ENCODE results near the gene CISH.

Gene CISH

DNA sequence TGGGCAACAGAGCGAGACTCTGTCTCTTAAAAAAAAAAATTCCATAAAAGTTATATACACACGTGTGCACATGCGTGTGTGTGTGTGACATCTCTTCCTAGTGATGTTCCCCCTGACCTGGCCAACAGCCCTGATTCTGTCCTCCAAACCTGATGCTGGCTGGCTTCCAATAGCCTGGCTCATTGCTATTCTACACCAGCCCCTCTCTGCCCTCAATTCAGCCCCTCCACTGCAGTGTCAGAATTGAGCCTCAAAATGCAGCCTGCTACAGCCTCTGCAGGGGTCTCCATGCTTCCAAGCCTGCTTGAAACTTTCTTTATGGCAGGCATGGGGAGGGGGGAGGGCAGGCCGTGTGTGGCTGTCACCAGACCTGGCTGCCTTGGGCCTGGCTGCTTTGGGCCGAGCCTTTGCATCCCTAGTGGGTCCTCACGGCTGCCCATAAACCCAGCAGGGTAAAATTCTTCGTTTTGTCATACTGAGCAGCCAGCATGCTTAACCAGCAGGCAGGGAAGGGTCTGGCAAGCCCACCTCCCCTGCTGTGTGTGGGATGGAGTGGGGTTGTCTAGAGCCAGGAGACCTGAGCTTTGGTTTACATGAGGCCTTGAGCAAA lies 40.5 kb upstream of the CISH start:
- no peaks in the 10 kb centered on the region for H3K27me3 ChIP-seq (ENCODE audit: control insufficient read depth in 1 of 2, insufficient read depth in 2 of 2, low read length in 2 of 2)
- no peaks in the 10 kb centered on the region for H3K9me3 ChIP-seq (ENCODE audit: low read length)
- peaks cover 5% of the 10 kb centered on the region for H3K36me3 ChIP-seq (ENCODE audit: insufficient read depth, low read length)
- no peak overlapping the region for H3K27ac ChIP-seq (ENCODE audit: low read depth, low read length)
- no peak overlapping the region for H3K4me3 ChIP-seq (ENCODE audit: low read depth in 1 of 2, low read length in 2 of 2)
- H3K4me1 ChIP-seq (ENCODE audit: insufficient read depth, low read length), result peaks cover 13% of the 10 kb centered on the region
- H3K9ac ChIP-seq (ENCODE audit: low read length), result no peak overlapping the region

DNA sequence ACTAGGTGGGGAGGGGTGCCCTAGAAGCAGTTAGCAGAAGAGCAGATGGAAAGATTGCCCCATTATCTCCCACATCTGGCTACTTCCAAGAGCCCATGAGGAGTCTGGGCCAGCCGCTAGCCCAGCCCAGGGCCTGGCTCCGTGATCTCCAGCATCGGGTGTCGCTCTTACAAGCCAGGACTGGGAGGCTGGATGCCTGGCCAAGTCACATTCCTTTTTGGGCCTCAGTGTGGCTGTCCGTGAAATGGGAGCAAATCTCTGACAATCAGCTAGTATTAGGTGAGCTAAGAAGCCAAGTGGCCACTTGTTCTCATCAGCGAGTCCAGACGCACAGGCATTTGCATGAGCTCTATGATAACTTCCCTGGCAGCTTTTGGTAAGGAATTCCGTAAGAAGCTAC lies 39.9 kb upstream of the CISH start:
- Histone ChIP-seq H3K4me3 (ENCODE audit: low read depth in 1 of 2, low read length in 2 of 2) (no peak overlapping the region), H3K9me3 (ENCODE audit: low read length) (no peaks in the 10 kb centered on the region), H3K27me3 (ENCODE audit: control insufficient read depth in 1 of 2, insufficient read depth in 2 of 2, low read length in 2 of 2) (no peaks in the 10 kb centered on the region), H3K27ac (ENCODE audit: low read depth, low read length) (no peak overlapping the region), H3K36me3 (ENCODE audit: insufficient read depth, low read length) (peaks cover 5% of the 10 kb centered on the region), H3K4me1 (ENCODE audit: insufficient read depth, low read length) (peaks cover 13% of the 10 kb centered on the region), H3K9ac (ENCODE audit: low read length) (no peak overlapping the region)

DNA sequence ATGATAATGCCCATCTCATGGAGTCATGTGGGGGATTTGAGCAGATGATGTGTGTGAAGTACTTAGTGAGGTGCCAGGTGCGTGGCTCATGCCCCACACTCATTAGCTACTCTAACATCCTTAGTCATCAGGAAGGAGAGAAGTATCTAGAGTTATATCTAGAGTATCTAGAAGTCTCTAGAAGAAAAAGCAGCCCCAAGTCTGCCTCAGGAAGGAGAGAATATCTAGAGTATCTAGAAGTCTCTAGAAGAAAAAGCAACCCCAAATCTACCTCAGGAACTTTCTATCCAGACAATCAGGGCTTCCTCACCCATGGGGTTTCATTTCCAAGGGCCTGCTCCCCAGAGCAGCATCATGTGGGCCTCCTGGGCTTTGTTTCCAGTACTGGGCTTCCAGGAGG lies 38.4 kb upstream of the CISH start:
- no peaks in the 10 kb centered on the region for H3K27me3 ChIP-seq (ENCODE audit: control insufficient read depth in 1 of 2, insufficient read depth in 2 of 2, low read length in 2 of 2)
- peaks cover 13% of the 10 kb centered on the region for H3K4me1 ChIP-seq (ENCODE audit: insufficient read depth, low read length)
- H3K27ac ChIP-seq (ENCODE audit: low read depth, low read length), result no peak overlapping the region
- H3K9me3 ChIP-seq (ENCODE audit: low read length), result no peaks in the 10 kb centered on the region
- H3K36me3 ChIP-seq (ENCODE audit: insufficient read depth, low read length), result peaks cover 14% of the 10 kb centered on the region
- no peak overlapping the region for H3K9ac ChIP-seq (ENCODE audit: low read length)
- H3K4me3 ChIP-seq (ENCODE audit: low read depth in 1 of 2, low read length in 2 of 2), result no peak overlapping the region

DNA sequence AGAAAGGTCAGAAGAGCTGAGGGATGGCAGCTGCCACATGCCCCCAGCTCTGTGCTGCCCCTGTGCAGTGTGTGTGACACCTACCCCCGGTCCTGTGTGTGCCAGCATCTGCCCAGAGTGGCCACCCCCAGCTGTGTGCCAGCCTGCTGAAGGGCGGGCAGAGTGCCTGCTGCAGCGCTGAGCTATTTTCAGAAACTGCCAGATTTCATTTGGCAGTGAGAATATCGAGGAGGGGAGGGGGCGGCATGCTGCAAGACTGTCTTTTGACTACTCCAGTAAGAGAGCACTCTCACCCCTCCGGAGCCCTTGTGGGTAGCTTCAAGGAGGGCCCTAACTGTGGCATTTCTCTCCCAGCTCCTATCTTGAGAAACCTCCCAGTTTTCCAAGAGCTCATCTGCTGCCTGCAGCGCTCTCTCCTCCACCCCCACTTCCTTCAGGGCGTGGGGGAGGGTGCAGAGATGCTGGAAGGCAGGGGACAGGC lies 37.9 kb upstream of the CISH start:
- Histone ChIP-seq H3K4me1 (ENCODE audit: insufficient read depth, low read length) (peaks cover 13% of the 10 kb centered on the region), H3K27me3 (ENCODE audit: control insufficient read depth in 1 of 2, insufficient read depth in 2 of 2, low read length in 2 of 2) (no peaks in the 10 kb centered on the region), H3K27ac (ENCODE audit: low read depth, low read length) (no peak overlapping the region), H3K4me3 (ENCODE audit: low read depth in 1 of 2, low read length in 2 of 2) (no peak overlapping the region), H3K9me3 (ENCODE audit: low read length) (no peaks in the 10 kb centered on the region), H3K9ac (ENCODE audit: low read length) (no peak overlapping the region), H3K36me3 (ENCODE audit: insufficient read depth, low read length) (peaks cover 16% of the 10 kb centered on the region)

DNA sequence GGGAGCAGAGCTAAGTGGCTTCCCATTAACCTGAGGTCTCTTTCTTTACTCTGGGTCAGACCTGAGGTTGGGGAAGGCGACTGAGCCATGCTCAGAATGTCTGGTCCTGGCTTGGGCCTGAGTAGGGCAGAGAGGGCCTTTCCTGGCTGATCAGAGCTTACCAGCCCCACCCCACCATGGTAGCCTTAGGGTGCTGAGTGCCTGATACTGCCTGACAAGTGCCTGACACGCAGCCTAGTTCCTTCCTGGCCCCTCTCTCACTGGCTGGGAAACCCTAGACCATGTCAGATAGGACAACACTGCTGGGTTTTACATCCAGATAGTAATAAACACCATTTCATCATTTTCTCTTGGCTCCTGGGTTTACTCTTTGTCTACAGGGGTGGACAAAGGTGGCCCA lies 37.4 kb upstream of the CISH start:
- Histone ChIP-seq H3K4me1 (ENCODE audit: insufficient read depth, low read length) (peaks cover 13% of the 10 kb centered on the region), H3K9ac (ENCODE audit: low read length) (no peak overlapping the region), H3K4me3 (ENCODE audit: low read depth in 1 of 2, low read length in 2 of 2) (no peak overlapping the region), H3K27ac (ENCODE audit: low read depth, low read length) (no peak overlapping the region), H3K36me3 (ENCODE audit: insufficient read depth, low read length) (peaks cover 22% of the 10 kb centered on the region), H3K27me3 (ENCODE audit: control insufficient read depth in 1 of 2, insufficient read depth in 2 of 2, low read length in 2 of 2) (no peaks in the 10 kb centered on the region), H3K9me3 (ENCODE audit: low read length) (no peaks in the 10 kb centered on the region)

DNA sequence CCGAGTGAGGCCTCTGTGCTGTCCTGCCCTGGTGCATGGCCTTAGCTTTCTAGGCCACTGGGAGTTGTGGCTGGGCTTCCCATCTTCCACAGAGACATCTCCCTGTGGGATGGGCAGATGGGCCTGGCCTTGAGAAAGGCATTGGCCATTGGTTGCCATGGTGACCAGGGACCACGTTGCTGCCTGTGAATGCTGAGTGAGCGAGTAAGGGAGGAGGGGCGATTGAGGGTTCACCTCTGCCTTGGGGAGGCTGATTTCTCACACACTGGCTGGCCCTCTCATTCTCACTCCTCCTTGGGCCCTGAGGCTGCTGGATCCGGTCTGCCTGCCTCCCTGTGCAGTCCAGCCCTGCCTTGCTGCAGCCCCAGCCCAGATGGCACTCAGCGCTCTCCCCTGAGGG lies 36.7 kb upstream of the CISH start:
- peaks cover 23% of the 10 kb centered on the region for H3K36me3 ChIP-seq (ENCODE audit: insufficient read depth, low read length)
- H3K9ac ChIP-seq (ENCODE audit: low read length), result no peak overlapping the region
- H3K27ac ChIP-seq (ENCODE audit: low read depth, low read length), result no peak overlapping the region
- no peaks in the 10 kb centered on the region for H3K9me3 ChIP-seq (ENCODE audit: low read length)
- H3K4me1 ChIP-seq (ENCODE audit: insufficient read depth, low read length), result peaks cover 13% of the 10 kb centered on the region
- H3K4me3 ChIP-seq (ENCODE audit: low read depth in 1 of 2, low read length in 2 of 2), result no peak overlapping the region
- no peaks in the 10 kb centered on the region for H3K27me3 ChIP-seq (ENCODE audit: control insufficient read depth in 1 of 2, insufficient read depth in 2 of 2, low read length in 2 of 2)

DNA sequence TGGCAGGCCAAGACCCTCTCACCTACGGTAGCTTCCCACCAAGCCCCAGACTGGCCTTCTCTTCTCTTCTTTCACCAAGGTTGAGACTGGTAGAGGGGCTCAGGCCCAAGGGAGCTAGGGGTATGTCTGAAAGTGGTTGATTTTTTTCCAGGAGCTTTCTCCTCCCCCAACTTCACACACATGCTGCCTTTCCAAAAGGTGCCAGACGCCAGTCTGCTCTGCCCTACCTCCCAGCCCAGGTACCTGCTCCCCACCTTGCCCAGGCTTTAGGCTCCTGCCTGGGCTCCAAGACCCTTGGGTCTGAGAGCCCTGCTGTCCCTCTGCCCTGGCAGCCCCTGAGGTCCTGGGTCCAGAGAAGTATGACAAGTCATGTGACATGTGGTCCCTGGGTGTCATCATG lies 33.8 kb upstream of the CISH start:
- Histone ChIP-seq H3K4me3 (ENCODE audit: low read depth in 1 of 2, low read length in 2 of 2) (no peak overlapping the region), H3K27ac (ENCODE audit: low read depth, low read length) (no peak overlapping the region), H3K9me3 (ENCODE audit: low read length) (no peaks in the 10 kb centered on the region), H3K27me3 (ENCODE audit: control insufficient read depth in 1 of 2, insufficient read depth in 2 of 2, low read length in 2 of 2) (no peaks in the 10 kb centered on the region), H3K36me3 (ENCODE audit: insufficient read depth, low read length) (peaks cover 45% of the 10 kb centered on the region), H3K4me1 (ENCODE audit: insufficient read depth, low read length) (peaks cover 13% of the 10 kb centered on the region), H3K9ac (ENCODE audit: low read length) (no peak overlapping the region)

DNA sequence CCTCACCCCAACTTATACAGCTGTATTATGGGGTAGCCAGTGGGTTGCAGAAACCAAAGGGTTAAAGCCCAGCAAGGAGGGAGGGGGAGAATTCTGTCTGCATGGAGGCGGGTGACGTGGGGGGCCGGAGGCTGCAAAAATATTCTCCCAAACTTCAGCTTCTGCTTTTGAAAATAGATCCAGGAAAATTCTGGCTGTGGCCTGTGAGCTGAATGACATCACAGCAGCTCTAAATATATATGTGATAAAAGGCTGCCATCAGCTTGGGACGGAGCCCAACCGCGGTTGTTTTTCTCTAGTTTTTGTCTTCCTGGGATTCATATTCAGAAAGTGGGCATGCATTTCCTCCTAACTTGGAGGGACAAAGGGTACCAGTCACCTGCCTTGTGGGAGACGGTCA lies 33.0 kb upstream of the CISH start:
- H3K27ac ChIP-seq (ENCODE audit: low read depth, low read length), result no peak overlapping the region
- no peaks in the 10 kb centered on the region for H3K9me3 ChIP-seq (ENCODE audit: low read length)
- H3K4me3 ChIP-seq (ENCODE audit: low read depth in 1 of 2, low read length in 2 of 2), result no peak overlapping the region
- H3K4me1 ChIP-seq (ENCODE audit: insufficient read depth, low read length), result peaks cover 11% of the 10 kb centered on the region
- H3K36me3 ChIP-seq (ENCODE audit: insufficient read depth, low read length), result peaks cover 47% of the 10 kb centered on the region
- no peak overlapping the region for H3K9ac ChIP-seq (ENCODE audit: low read length)
- no peaks in the 10 kb centered on the region for H3K27me3 ChIP-seq (ENCODE audit: control insufficient read depth in 1 of 2, insufficient read depth in 2 of 2, low read length in 2 of 2)

DNA sequence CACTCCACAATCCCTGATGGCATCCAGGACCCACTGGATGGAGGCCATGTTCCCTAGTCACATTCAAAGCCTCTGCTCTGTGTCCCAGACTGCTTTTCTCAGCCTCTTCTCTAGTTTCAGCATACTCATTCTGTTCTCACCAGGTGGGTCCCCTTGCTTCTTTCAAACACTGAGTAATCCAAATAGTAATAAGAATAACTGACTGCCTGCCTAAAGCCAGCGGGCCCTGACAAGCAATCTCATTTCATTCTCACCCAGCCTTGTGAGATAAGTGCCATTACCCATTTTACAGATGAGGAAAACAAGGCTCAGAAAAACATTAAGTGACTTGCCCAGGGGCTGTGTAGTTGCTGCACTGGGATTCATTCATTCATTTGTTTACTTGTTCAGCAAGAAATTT lies 30.8 kb upstream of the CISH start:
- Histone ChIP-seq H3K4me3 (ENCODE audit: low read depth in 1 of 2, low read length in 2 of 2) (no peak overlapping the region), H3K27me3 (ENCODE audit: control insufficient read depth in 1 of 2, insufficient read depth in 2 of 2, low read length in 2 of 2) (no peaks in the 10 kb centered on the region), H3K4me1 (ENCODE audit: insufficient read depth, low read length) (no peaks in the 10 kb centered on the region), H3K9ac (ENCODE audit: low read length) (no peak overlapping the region), H3K27ac (ENCODE audit: low read depth, low read length) (no peak overlapping the region), H3K9me3 (ENCODE audit: low read length) (no peaks in the 10 kb centered on the region), H3K36me3 (ENCODE audit: insufficient read depth, low read length) (peaks cover 42% of the 10 kb centered on the region)

DNA sequence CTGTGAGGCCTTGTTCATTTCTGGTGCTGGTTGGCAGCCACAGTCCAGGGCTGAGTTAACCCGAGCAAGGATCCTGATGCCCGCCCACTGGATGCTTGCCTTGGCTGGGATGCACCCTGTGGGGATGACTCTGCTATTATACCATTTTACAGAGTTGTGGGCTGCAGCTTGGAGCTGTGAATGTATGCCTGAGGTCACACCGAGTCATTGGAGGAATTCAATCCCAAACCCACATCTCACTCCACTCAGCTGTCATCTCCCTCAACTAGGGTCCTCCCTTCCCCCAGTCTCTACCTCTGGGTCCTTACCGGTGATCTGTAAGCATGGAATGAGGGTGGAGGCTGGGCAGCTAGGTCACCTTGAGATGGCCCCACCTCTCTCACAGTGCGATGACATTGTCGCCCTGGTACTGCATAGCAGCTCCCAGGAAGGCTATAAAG lies 27.5 kb upstream of the CISH start:
- Histone ChIP-seq H3K27me3 (ENCODE audit: control insufficient read depth in 1 of 2, insufficient read depth in 2 of 2, low read length in 2 of 2) (no peaks in the 10 kb centered on the region), H3K9ac (ENCODE audit: low read length) (no peak overlapping the region), H3K27ac (ENCODE audit: low read depth, low read length) (no peak overlapping the region), H3K36me3 (ENCODE audit: insufficient read depth, low read length) (peaks cover 26% of the 10 kb centered on the region), H3K4me1 (ENCODE audit: insufficient read depth, low read length) (no peaks in the 10 kb centered on the region), H3K4me3 (ENCODE audit: low read depth in 1 of 2, low read length in 2 of 2) (no peak overlapping the region), H3K9me3 (ENCODE audit: low read length) (no peaks in the 10 kb centered on the region)

DNA sequence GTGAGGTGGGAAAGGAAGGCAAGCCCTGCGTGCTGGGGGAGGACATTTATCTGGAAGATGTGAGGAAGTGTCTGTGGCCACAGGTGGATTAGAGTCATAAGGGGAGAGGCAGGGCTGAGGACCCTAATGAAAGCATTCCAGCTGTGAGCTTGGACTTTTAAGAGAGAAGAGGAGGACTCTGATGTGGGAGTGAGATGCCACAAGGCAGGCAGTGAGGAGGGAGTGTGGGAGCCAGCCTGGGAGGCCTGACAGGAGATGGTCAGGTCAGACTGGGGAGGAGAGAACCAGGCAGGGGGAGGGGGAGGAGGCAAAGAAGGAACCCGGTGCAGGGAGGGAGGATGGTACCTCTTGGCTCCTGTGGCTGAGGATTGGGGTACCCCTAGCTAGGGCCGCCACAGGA lies 26.4 kb upstream of the CISH start:
- no peaks in the 10 kb centered on the region for H3K4me1 ChIP-seq (ENCODE audit: insufficient read depth, low read length)
- no peaks in the 10 kb centered on the region for H3K9me3 ChIP-seq (ENCODE audit: low read length)
- no peak overlapping the region for H3K4me3 ChIP-seq (ENCODE audit: low read depth in 1 of 2, low read length in 2 of 2)
- no peak overlapping the region for H3K9ac ChIP-seq (ENCODE audit: low read length)
- H3K27me3 ChIP-seq (ENCODE audit: control insufficient read depth in 1 of 2, insufficient read depth in 2 of 2, low read length in 2 of 2), result no peaks in the 10 kb centered on the region
- no peak overlapping the region for H3K27ac ChIP-seq (ENCODE audit: low read depth, low read length)
- peaks cover 22% of the 10 kb centered on the region for H3K36me3 ChIP-seq (ENCODE audit: insufficient read depth, low read length)

DNA sequence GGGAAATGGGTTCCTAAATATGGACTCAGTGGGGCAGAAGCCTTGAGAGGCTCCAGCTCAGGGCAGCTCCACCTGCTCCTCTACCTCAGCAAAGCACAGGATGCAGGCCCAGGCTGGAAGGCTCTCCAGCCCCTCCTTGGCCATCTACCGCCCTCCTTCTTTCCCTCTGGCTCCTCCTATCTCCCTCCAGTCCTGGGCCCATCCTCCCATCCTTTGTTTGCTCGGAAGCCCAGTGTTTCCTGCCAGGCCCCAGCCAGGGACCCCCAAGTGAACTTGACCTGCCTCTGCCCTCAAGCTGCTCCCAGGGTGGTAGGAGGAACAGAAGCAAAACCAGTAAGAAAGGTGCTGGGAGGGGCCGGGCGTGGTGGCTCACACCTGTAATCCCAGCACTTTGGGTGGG lies 25.4 kb upstream of the CISH start:
- Histone ChIP-seq H3K9me3 (ENCODE audit: low read length) (no peaks in the 10 kb centered on the region), H3K27me3 (ENCODE audit: control insufficient read depth in 1 of 2, insufficient read depth in 2 of 2, low read length in 2 of 2) (no peaks in the 10 kb centered on the region), H3K36me3 (ENCODE audit: insufficient read depth, low read length) (peaks cover 15% of the 10 kb centered on the region), H3K4me3 (ENCODE audit: low read depth in 1 of 2, low read length in 2 of 2) (no peak overlapping the region), H3K4me1 (ENCODE audit: insufficient read depth, low read length) (no peaks in the 10 kb centered on the region), H3K27ac (ENCODE audit: low read depth, low read length) (no peak overlapping the region), H3K9ac (ENCODE audit: low read length) (no peak overlapping the region)

All from muscle layer of colon (tissue), 2 donors.